HG02798 (cell line): ENCODE measurements around the gene TEX48.

ENCODE experiments used
- ATAC-seq: cut with Tn5 transposase; IDR thresholded peaks from one replicate; pipeline ENCODE4 v1.9.1; 2021; ENCODE audit warnings: mild to moderate bottlenecking; ENCODE audit not compliant: unreplicated experiment, poor library complexity

Gene TEX48

GRCh38 chr9:114674076-114674797 is 7.8 kb downstream of the TEX48 start:
- ATAC-seq: no peak

DNA sequence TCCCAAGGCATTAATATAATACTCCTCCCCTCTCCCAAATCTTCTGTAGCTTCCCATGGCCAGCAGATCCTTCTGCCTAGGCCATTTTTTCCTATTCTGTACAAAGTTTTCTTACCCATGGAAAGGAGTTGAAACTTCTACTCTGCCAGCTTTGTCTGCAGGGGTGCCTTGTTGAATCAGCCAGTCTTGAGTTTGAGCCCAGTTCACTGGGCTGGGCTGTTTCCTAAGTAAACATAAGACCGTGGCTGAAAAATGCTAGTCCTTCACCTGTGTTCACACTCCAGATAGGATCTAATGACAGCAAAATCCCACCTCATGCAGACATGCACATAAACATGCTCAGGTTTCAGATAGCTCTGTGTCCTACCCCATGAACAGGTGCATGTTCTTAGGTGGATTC is 10.4 kb downstream of the TEX48 start:
- ATAC-seq: no peak

- ATAC-seq: no peak
Observed at GRCh38 chr9:114669961-114670360, 12.0 kb downstream of the TEX48 start.

- no peak for ATAC-seq
Observed at GRCh38 chr9:114668146-114668545, 13.8 kb downstream of the TEX48 start.

DNA sequence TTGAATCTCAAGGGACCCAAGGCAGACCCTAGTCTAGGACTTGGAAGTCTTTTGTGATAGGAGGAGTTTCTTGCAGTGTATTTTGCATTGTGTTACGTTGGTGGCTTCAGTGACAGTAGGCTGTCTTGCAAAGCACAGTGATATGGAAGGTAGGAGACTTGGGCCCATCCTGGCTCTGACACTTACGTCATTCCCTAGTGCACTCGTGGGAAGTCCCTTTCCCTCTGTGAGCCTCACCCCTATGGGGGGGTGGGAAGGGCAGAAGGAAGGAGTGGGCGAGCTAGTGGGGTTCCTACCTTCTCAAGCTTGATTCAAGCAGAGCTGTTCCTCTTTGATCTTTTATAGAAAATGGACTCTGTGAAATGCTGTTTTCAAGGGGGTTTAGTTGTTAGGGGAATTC is 15.1 kb downstream of the TEX48 start:
- ATAC-seq: no peak

GRCh38 chr9:114666401-114666800 is 15.6 kb downstream of the TEX48 start:
- no peak for ATAC-seq

DNA sequence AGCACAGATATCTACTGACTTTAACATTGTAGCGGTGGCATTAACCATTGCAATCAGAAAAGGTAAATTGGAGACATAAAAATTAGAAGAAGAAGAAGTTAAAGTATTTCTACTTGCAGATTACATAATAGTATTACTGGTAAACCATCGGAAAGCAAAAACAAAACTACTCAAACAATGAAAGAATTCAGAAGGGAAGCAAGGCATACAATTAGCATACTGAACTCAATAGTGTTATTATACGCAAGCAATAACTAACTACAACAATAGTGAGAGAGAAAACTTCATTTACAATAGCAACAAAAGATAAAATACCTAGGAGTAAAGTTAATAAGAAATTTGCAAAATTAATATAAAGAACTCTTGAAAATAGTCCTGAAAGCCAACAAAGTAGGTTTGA is 17.8 kb downstream of the TEX48 start:
- no peak for ATAC-seq

DNA sequence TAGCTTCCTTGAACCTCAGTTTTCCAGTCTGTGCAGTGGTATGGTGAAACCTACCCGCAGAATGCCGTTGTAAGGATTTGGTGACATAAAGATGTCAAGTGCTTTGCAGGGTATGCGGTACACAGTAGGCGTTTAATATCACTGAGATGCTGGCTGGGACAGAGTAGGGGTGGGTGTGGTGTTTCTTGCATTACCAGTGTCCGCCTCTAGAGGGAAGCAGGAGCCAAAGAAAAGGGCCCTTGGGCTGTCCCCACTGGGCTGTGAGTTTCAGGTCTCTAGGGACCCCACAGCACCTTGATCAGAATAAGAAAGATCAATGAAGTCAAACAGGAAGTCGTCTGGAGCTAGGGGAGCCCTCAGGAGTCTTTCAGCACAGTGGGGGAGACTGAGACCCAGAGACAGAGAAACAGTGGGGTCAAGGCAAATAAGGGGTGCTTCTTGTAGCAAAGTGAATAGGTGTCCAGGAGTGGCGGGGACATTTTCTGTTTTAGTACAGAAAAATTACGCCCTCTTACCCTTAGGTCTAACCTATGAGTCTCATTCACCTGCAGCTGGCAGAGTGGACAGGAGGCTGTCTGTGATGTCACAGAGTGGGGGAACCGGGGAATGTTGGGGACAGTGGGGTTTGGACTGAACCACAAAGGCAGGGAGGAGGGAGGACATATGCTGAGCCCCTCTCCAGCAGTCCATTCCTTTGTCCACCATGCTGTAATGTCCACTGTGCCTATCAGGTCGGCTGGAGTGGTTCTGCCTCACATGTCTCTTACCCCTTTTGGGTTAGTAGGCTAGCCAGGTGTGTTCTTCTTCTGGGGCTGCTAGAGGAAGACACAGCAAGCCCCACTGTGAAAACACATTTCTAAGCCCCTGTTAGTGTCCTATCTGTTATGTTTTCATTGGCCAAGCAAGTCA is 19.7 kb downstream of the TEX48 start:
- peak; percentile 69 for ATAC-seq

DNA sequence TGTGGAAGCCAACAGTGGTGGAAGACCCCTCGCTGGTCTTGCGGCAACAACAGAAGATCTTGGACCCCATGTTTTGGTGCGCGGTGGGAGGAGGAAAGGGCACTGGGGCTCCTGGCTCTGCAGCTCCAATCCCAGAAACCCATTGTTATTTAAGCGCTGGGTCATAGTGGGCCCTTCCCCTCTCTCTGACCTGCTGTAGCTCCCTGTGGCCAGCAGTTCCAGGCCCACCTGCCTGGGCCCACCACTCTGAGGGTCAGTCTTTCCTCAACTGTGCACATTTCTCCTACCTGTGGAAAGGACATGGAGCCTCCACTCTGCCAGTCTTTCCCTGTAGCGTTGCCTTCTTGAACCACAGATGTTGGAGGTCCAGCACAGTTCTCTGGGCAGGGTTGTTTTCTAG is 24.3 kb downstream of the TEX48 start, which contains the start of gene TEX53:
TEX53 (minus strand) TSS at position 101 of the 400 bp plus-strand sequence; CDS start at position 70, 31 bp downstream.
- no peak for ATAC-seq

- ATAC-seq: no peak
Observed at GRCh38 chr9:114656301-114656700, 25.7 kb downstream of the TEX48 start.

- no peak for ATAC-seq
Observed at GRCh38 chr9:114655689-114656088, 26.3 kb downstream of the TEX48 start.

- peak; percentile 71 for ATAC-seq
Observed at GRCh38 chr9:114653556-114654159, 28.3 kb downstream of the TEX48 start.

DNA sequence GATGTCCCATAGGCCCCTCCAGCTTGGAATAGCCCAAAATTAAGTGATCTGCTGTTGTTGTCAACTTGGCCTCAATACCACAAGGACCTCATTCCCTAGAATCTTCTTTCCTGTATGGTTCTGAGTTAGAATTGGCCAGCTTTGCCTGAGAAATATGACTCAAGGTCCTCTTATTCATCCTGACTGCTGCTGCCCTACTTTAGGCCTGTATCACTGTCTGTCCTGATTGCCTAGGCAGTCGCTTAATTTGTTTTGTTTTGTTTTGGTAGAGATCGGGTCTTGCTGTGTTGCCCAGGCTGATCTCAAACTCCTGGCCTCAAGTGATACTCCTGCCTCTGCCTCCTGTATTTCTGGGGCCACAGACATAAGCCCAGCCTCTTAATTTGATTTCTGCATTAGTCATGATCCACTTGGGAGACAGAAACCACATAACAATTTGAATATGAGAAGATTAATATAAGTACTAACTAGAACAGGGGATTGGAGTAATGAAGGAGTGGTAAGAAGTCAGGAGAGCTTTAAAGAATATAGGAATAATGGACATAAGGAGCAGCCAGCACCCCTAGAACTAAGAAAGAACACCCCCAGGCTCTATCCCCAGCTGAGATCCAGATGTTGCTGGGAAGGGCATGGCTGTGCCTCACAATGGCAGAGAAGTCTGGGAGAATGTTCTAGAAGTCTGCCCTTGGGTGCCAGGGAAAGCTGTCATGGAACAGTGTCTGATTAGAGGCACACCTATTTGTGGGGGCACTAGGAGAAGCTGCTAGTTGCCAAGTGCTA is 29.0 kb downstream of the TEX48 start:
- ATAC-seq: peak; percentile 20

GRCh38 chr9:114643896-114644295 is 38.1 kb downstream of the TEX48 start:
- no peak for ATAC-seq

- no peak for ATAC-seq
Observed at GRCh38 chr9:114643001-114643400, 39.0 kb downstream of the TEX48 start.

GRCh38 chr9:114641967-114642366 is 40.0 kb downstream of the TEX48 start:
- ATAC-seq: no peak

- no peak for ATAC-seq
Observed at GRCh38 chr9:114638404-114638803, 43.6 kb downstream of the TEX48 start.

DNA sequence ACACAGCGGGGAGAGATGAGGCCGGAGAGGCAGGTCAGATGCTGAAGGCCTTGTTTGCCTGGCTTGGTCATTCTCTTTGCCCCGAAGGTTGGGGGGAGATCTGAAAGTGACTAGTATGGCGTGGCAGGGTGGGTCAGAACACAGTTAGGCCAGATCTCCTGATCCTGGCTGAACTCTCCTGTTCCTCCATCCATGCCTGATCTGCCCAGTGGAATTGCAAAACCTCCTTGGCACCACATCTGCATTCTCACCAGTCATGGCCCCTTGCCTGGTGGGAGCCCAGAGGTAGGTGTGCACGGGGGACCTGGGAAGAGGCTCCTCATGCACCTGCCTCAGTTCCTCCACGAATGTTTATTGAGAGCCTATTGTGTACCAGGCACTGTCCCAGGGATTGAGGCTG is 47.6 kb downstream of the TEX48 start:
- ATAC-seq: no peak

DNA sequence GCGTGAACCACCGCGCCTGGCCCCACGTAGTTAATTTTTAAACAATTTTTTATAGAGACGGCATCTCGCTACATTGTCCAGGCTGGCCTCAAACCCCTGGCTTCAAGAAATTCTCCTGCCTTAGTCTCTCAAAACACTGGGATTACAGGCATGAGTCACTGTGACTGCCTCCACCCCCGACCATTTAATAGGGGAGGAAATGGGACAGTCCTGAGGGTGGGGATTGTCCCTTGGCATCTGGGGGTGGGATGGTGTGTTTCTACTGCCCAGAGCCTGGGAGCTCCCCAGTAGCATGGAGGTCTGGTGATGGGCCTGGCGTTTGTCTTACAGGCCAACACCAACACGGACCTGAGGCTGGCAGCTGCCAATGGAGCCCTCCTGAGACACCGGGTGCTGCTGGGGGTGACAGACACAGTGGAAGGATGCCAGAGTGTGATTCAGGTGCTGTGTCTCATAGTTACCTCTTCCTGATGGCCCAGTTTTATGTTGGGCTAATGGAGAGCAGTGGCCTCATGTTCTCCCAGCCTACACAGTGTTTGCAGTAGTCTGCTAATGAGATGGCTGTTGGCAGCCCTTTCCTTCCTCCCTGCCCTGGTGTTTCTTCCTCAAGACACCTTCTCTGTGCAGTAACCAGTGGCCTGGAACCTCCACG is 48.4 kb downstream of the TEX48 start:
- no peak for ATAC-seq

DNA sequence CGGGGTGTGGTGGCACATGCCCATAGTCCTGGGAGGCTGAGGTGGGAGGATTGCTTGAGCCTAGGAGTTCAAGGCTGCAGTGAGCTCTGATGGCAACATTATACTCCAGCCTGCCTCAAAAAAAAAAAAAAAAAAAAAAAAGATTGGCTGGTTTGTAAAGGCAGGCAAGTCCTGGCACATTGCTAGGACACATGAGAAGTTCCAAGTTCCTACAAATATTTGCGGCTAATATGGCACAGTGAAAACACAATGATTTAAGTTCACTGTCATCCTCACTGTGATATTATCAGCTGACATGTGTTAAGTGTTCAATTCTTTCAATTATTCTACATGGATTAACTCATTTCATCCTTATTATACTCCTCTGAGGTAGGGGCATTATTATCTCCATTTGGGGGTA is 50.8 kb downstream of the TEX48 start:
- no peak for ATAC-seq
